Endothelial cell of hepatic sinusoid (primary cell): ENCODE measurements around the gene ST3GAL4.
"Not testable (repeated sequence)": the region's sequence is repeated elsewhere in the genome, so short reads cannot be mapped to it uniquely, and the experiment has no call there.

ENCODE experiments used
- in situ Hi-C: cut with HindIII; loops from 2 replicates; pipeline ENCODE4 v1.10.0; 2017; ENCODE audit warnings: low sequenced_read_pairs

Gene ST3GAL4, protein sequence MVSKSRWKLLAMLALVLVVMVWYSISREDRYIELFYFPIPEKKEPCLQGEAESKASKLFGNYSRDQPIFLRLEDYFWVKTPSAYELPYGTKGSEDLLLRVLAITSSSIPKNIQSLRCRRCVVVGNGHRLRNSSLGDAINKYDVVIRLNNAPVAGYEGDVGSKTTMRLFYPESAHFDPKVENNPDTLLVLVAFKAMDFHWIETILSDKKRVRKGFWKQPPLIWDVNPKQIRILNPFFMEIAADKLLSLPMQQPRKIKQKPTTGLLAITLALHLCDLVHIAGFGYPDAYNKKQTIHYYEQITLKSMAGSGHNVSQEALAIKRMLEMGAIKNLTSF

DNA sequence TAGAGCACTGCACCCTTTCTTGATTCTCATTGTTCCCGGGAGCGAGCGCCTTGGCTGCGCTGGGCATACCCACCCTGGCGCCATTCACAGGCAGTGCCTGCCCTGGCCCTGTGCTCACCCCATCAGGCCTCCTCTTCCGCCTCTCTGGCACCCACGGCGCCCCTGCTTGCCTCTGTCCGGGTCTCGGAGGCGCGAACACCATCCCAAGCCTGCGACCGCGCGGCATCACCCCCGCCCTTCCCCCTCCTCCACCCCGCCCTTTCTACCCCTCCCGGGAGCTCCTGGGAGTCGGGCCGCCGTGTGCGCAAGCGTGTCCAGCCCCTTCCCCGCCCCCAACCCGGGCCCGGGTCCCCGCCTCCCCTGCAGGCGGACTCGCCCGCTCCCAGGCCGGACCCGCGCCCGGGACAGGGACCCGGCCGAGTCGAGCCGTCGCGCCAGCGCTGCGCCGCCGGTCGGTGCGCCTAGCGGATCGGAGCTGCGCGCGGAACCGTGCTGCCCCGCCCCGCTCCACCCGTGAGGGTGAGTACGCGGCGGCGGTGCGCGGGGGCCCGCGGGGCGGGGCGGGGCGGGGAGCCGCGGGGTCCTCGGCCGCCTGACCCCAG is at the start of gene ST3GAL4:
Gene ST3GAL4, plus strand, starts transcription at position 363 of the 602 bp plus-strand sequence. CDS start 50,470 bp downstream, outside the sequence.
- in situ Hi-C loops, result no loop called here

DNA sequence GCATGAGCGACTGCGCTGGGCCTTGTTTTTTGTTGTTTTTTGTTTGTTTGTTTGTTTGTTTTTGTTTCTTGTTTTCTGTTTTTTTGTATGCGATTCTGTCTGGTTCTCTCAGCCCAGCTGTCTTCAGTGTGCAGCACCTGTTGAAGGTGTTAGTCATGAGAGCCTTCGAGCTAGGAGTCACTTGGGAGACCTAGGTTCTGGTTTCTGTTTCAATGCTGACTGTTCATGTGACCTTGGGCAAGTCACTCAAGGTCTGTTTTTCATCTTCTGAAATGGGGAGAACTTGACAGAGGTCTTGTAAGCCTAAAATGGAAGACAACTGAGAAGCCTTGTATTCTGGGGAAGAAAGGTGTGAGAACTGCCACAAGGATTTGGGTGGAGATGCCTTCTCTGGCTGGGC is 49.8 kb upstream of the ST3GAL4 start:
- in situ Hi-C loops, result no loop called here

DNA sequence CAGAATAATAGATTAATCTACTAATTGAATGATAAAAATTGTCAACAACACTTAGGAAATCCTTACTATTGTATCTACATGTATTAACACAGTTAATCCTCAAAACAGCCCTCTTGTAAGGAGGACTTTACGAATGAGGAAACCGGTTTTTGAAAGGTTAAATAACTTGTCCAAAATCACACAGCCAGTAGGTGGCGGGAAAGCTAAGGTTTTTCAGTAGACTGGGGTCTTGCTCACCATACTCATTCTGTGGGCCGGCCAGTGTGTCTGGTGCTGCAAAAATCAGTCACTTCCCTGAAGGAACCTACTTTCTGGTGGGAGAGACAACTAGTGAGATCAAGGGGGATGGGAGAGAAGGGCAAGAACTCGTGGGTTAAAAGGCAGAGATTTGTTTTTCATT is 47.8 kb upstream of the ST3GAL4 start:
- in situ Hi-C loops, result no loop called here

DNA sequence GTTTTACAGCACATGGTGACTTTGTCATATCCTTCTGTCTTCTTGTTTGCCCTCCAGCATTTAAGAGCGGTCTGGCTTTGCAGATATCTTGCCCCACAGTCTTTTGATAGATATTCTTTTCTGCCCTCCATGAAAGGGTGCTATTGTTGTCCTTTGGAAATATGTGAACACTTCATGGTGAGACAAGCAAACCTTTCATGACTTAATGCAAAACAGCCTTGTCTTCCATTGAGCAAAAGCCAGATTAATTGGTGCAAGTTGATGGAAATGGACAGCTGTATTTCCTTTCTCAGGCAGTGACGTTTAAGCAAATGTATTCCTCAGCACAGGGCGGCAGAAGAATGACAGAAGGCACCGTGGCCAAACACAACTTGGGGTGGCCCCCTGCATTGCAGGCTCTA is 47.2 kb upstream of the ST3GAL4 start:
- in situ Hi-C loops, result no loop called here

DNA sequence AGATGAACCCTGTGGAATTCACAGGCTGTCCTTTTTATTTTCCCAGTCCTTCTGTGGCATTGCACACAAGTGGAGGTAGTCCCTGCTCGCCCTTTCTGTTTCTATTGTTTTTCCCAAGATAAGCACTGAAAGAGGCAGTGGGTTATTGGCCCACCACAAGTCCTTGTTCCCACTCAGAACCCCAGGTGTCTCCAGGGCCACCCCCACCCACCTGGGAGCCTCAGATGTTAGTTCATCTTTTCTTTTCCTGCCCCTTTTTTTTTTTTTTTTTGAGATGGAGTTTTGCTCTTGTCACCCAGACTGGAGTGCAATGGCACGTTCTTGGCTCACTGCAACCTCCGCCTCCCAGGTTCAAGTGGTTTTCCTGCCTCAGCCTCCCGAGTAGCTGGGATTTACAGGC is 46.7 kb upstream of the ST3GAL4 start:
- in situ Hi-C loops, result not testable (repeated sequence)

DNA sequence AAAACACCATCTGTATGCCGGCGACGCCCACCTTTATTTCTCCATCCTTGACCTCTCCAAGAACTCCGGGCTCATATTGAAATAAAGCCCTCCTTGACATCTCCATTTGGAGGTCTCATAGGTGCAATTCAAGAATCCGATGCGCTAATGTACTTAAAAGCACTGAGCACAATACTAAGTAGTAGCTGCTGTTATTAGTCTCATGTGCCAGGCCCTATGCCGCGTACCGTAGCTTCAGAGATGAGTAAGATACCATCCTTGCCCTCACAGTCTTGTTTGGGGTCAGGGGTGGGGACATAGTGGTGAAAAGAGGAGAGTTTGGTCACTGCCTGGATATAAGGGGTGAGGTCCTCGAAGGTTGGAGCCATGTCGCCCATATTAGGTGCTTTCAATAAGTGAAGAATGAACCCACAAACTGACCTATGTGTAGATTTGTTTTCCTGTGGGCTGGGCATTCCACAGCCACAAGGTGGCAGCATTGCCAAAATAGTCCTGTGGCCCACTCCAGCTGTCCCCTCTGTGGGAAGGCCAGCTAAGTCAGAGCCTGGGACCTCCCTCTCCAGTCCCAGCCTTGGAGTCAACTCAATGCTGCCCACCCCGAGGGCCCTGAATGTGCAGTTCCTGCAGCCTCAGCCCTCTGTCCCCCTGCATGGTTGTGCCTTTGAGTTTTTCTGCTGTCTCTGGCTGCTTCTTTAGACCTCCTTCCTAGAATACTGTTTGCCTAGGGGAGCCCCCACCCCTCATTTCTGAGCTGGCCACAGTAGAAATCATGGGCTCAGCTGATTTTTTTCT is 45.1 kb upstream of the ST3GAL4 start:
- in situ Hi-C loops, result no loop called here

DNA sequence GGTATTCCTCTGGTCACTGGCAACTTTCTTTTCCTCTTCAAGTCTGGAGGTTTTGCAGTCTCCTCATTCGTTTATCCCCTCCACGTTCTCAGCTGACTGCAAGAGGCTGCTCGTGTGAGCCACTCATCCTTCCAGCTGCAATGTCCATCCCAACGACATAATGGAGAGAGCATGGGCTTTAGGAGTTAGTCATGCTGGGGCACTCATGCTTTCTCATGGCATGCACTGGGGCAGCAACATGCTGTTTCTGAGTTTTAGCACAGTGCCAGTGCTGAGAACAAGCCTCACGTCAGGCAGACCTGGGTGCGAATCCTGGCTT is 44.5 kb upstream of the ST3GAL4 start:
- in situ Hi-C loops, result no loop called here

DNA sequence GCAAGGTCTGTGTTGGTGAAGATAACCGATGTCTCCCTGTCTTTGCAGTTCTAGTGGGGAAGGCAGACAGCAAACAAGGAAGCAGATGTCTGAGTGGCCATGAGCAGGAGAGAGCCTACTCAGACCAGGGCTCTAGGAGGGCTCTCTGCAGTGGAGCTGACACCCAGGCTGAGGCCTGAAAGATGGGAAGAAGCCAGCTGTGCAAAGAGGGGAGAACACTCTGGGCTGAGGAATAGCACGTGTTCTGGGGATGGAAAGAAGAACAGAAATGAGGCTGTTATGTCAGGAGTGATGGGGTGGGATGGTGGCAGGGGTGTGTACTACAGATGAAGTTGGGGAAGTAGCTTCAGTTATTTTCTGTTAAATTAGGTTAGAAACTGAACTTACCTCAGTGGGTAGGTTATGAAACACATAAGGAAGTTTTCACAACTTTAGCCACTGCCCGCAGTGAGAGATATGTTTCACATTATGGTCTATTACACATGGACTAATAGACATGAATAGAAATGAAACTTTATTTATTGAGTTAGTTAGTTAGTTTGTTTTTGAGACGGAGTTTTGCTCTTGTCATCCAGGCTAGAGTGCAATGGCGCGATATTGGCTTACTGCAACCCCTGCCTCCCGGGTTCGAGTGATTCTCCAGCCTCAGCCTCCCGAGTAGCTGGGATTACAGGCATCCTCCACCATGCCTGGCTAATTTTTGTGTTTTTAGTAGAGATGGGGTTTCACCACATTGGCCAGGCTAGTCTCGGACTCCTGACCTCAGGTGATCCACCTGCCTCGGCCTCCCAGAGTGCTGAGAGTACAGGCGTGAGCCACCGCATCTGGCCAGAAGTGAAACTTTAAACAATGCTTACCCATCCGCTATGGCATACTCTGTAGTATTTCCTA is 43.8 kb upstream of the ST3GAL4 start:
- in situ Hi-C loops, result no loop called here

DNA sequence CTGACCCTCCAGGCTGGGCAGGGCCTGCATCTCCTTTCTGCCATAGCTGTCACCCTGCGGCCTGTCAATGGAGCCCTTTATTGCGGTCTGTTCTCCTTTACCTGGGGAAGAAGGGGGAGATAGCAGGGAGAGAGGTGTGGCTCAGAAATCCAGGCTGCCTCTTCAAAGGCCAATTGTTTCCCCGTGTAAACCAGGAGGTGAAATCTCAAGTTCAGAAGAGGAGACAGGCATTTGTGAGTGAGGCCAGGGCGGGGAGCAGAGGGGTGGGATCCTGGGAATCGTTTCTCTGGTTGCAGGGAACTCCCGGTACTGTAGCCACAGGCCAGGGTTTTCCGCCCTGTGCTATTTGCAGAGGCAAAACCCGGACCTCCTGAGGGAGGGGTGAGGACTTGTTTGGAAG is 42.5 kb upstream of the ST3GAL4 start:
- in situ Hi-C loops, result no loop called here

DNA sequence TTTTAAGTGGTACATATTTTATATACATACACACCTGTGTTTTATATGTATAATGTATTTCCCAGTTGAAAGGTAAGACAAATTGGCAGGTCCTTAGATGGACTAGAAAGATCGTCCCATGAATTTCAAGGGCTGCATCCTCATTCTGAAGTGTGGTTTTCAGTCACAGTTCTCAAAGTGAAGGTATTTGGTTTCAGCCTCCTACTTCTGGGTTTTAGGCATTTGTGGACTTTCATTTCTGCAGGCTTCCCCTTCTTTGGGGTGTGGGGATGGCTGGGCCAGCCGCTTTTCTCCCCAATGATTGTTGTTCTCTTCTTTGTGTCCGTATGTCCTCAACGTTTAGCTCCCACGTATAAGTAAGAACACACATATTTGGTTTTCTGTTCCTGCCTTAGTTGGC is 41.7 kb upstream of the ST3GAL4 start:
- in situ Hi-C loops, result no loop called here

DNA sequence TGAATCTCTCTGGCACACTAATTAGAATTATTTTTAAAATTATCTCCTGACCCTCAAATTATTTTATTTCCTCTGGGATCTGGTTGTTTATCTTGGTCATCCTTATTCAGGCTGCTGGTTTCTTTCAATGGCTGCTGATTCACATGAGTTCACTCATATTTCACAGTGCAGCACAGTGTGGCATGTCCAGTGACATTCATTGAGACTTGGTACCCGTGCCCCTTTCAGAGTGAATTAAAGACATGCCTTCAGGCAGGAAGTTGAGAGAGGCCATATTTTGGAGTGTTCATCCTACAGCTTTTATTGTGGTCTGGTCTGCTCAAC is 38.1 kb upstream of the ST3GAL4 start:
- in situ Hi-C loops, result no loop called here

DNA sequence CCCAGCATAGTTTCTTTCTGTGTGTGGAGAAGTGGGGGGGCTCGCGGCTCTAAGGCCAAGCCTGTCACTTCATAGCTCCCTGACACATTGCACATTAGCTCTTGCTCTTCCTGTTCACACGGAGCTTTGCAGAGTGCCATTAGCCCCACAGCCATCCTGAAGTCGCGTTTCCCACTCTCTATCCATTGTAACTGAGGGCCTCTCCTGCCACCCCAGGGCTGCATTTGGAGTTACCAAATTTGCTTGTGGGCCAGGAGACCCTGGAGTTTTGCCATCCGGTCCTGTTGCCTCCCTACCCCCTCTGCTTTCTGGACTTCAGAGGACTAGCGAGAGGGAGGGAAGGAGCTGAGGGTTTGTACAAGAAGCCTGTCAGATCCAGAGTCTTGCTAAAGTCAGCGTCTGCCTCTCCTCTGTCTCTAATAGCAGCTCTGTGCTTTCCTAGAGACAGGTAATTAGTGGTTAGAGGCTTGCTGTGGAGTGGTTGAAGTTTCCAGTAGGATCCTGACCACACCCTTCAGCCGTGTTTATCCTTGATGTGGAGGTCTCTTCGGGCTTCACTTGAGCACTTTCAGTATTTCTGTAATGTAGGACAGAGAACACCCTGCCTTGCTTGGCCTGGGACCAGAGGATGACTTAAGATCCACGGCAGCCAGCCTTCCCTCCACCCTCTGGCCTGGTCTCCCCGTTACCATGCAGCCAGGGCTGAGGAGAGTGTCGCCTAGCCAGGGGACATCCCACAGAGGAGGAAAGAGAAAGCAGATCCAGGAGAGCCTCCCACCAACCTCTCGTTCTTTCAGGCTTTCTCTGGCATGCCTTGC is 37.5 kb upstream of the ST3GAL4 start:
- in situ Hi-C loops, result no loop called here

DNA sequence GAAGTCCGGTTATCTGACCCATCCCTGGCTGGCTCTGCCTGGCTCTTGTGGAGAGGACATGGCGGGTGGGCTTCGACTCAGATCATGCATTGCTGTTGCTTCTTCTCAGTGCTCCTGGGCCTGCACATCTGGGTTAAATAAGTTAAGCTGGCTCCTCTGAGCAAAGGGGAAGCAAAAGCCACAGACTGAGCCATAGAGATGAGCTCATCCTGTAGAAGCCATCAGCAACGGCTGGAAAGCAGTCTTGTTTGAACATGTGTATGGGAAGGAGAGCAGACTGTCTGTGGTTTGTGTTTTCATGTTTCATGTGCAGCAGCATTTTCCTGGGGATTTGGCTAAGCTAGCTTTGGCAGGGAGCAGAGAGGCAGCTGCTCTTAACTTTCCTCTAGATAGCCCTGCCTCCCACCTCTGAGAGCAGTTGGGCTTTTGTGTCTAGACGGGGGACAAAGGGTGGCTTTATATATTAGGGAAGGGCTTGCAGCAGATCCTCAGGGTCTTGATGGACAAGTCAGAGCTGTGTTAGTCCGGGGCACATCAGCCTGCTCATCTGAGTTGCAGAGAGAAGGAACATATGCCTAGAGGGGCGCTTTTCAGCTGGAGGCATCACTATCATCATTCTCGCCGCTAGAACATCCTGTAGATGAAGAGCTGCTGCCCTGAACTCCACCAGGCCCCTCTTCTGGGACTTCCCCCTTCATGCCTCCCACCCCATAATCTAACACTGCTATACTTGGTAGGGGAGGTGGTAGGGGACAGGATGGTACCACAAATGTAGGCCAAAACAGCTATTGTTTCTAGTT is 36.7 kb upstream of the ST3GAL4 start:
- in situ Hi-C loops, result no loop called here

DNA sequence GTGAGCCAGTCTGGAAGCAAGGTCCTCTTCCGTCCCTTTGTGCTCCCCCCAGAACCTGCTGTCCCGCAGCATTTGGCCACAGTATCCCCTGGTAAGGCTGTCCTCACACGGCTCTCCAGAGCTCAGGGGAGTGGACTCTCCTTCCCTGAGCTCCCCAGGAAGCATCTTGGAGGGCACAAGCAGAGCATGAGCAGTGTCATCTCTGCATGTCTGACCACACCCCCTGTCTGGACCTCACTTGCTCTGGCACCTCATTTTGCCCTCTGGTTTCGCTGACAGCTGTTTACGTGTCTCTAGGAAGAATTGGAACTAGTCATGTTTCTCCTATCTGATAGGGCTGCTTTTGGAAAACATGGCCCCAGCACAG is 36.1 kb upstream of the ST3GAL4 start:
- in situ Hi-C loops, result no loop called here

DNA sequence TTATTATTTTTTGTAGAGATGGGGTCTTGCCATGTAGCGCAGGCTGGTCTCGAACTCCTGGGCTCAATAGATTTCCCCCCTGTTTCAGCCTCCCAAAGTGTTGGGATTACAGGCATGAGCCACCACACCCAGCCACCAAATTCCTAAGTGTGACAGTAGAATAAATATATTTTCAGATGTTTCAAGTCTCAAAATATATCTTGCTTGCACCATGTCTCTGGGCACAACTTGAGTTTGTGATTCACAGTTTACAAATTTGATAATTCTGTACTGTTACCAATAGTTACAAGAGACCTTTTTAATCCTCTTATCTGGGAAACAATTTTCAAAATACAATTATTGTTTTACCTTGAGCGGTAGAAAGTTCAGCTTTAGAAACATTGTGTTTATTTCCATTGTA is 32.5 kb upstream of the ST3GAL4 start:
- in situ Hi-C loops, result no loop called here

DNA sequence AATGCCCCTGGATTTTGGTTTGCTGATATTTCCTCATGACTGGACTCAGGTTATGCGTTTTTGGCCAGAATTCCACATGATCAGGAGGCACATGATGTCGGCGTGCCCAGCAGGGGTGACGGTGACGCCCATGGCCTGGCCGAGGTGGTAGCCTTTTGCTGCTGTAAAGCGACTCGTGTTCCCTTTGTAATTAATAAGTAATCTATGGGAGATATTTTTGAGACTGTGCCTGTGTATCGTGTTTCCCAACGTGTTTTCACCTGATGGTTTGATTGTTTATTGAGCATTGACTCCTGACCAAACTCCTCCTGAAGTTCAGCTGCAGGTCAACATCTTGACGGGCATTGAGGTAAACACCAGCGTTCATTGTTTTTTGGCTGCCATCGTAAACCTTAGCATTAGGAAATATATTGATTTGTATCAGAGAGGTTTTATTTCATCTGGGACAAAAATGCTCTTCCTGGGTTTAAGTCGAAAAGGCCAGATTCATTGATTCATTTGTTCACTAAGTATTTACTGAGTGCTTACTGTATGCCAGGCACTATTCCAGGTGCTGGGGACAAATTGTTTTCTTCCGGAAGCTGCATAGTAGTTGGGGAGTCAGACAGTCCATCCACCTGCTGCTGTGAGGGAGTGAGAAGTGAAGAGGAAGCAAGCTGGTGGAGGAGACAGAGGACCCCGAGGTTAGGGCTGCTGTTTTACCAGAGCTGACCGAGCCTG is 28.0 kb upstream of the ST3GAL4 start:
- in situ Hi-C loops, result no loop called here

DNA sequence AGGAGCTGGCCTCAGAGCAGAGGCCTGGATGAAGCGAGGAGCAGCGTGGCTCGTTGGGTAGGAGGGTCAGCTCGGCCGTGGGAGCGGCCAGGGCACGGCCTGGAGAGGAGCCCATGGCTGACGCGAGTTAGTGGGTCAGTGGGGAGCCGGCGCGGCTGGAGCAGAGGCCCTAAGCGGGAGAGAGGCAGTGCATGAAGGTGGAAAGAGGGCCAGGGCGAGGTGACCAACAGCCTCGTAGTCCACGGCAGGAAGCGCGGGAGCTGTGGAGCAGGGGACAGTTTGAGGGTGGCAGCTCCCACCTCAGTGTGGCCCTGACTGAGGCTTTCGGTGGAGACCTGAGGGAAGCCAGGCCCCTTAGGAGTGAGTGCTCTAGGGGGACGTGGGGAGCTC is 27.5 kb upstream of the ST3GAL4 start:
- in situ Hi-C loops, result no loop called here

DNA sequence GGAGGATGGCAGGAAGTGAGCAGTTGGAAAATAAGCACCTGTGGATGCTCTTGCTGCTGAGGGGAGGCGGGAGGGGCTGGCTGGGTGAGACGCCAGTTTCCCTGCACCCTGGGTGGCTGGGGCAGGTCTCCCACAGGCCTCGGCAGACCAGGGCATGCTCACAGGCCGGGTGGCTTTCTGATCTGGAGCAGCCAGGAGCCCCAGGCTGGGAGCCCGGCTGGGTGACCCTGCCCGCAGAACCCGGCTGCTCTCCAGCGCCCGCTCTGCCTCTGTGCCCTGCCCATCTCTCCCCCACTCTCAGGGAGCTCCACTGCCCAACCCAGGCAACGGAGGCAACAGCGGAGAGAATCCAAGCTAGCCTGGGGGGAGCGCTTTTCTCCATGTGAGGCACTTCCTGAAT is 27.0 kb upstream of the ST3GAL4 start:
- in situ Hi-C loops, result no loop called here
